ENCODE measurements around the gene CNNM1. TPM values are rescaled to one million over a fixed set of nuclear protein-coding genes. Genes with fewer than 3 reads are reported as not detected.

CNNM1 gene
- total RNA-seq, 4 donors from 2014 or later, result 0.40 to 2.5 (median 0.87) TPM

DNA sequence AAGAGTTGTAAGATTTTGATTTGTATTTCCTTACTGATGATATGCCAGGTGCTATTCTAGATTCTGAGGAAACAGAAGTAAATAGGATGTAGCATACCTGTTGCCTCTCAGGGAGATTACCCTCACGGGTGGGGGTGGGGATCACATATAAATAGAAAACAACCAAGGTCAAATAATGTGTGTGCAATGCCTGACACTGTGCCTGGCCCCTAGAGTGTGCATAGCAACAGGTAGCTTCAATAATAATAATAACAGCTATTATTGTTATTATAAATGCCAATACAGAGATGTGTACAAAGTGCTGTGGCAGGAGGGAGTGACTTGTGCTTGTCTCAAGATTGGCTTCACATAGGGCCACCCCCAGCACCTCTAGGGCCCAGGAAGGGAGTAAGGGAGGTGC is 24.0 kb downstream of the CNNM1 start:
- DNase-seq, result no peak
- no peak overlapping the region for H3K27ac ChIP-seq
- no peaks in the 10 kb centered on the region for H3K27me3 ChIP-seq
- no peaks in the 10 kb centered on the region for H3K4me1 ChIP-seq
- H3K36me3 ChIP-seq, result no peaks in the 10 kb centered on the region
- H3K4me3 ChIP-seq, result no peak overlapping the region
- no peaks in the 10 kb centered on the region for H3K9me3 ChIP-seq
- no peak for TF ChIP-seq POLR2A (IDR thresholded peaks at IDR 0.05)
- TF ChIP-seq CTCF (IDR thresholded peaks at IDR 0.05), result no peak

GRCh38 chr10:99357691-99358090 is 28.5 kb downstream of the CNNM1 start:
- Histone ChIP-seq H3K9me3 (no peaks in the 10 kb centered on the region), H3K36me3 (no peaks in the 10 kb centered on the region), H3K27ac (no peak overlapping the region), H3K27me3 (no peaks in the 10 kb centered on the region), H3K4me1 (no peaks in the 10 kb centered on the region), H3K4me3 (no peak overlapping the region)
- TF ChIP-seq POLR2A (IDR thresholded peaks at IDR 0.05), result no peak
- no peak for TF ChIP-seq CTCF (IDR thresholded peaks at IDR 0.05)
- DNase-seq, result no peak

GRCh38 chr10:99358101-99358500 is 28.9 kb downstream of the CNNM1 start:
- no peaks in the 10 kb centered on the region for H3K36me3 ChIP-seq
- no peaks in the 10 kb centered on the region for H3K9me3 ChIP-seq
- H3K27me3 ChIP-seq, result no peaks in the 10 kb centered on the region
- TF ChIP-seq POLR2A (IDR thresholded peaks at IDR 0.05) (no peak), CTCF (IDR thresholded peaks at IDR 0.05) (no peak)
- H3K4me3 ChIP-seq, result no peak overlapping the region
- no peaks in the 10 kb centered on the region for H3K4me1 ChIP-seq
- no peak overlapping the region for H3K27ac ChIP-seq
- no peak for DNase-seq

DNA sequence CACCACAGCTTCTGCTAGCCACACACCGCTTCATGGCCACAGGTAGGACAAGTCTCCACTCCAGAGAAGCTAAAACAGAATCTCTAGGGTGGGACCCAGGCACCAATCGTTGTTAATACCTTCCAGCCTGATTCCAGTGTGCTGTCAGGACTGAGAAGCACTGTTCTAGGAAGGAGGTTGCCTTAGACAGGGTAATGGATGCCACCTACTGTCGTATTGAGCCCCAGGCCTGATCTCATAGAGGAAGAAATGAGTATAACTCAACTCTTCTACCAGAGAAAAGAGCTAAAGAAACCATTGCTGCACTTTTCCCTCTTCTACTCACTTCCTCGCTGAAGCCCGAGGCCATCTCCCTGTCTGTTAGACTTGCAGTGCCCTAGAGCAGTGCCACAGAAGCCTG is 31.8 kb downstream of the CNNM1 start:
- no peaks in the 10 kb centered on the region for H3K27me3 ChIP-seq
- no peak for TF ChIP-seq POLR2A (IDR thresholded peaks at IDR 0.05)
- TF ChIP-seq CTCF (IDR thresholded peaks at IDR 0.05), result no peak
- no peak overlapping the region for H3K4me3 ChIP-seq
- DNase-seq, result no peak
- no peaks in the 10 kb centered on the region for H3K4me1 ChIP-seq
- H3K27ac ChIP-seq, result no peak overlapping the region
- H3K9me3 ChIP-seq, result no peaks in the 10 kb centered on the region
- no peaks in the 10 kb centered on the region for H3K36me3 ChIP-seq

DNA sequence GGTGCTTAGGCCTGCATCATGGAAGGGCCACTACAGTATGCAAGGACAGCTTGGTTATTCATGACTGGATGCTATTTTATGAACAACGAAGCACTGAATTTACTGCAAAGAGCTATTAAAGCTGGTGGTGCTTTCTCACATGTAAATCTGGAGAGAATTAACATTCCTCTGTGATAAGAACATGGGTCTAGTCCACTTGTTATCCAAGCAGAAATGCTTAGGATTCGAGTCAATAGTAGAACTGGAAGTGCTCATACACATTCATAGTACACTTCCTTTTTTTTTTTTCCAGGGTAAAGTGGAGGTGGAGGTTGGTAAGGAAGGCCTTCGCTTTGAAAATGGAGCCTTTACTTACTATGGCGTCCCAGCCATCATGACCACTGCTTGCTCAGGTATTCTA is 35.0 kb downstream of the CNNM1 start:
- no peaks in the 10 kb centered on the region for H3K4me1 ChIP-seq
- no peak for DNase-seq
- no peak overlapping the region for H3K4me3 ChIP-seq
- no peaks in the 10 kb centered on the region for H3K36me3 ChIP-seq
- H3K27ac ChIP-seq, result no peak overlapping the region
- H3K27me3 ChIP-seq, result no peaks in the 10 kb centered on the region
- H3K9me3 ChIP-seq, result no peaks in the 10 kb centered on the region
- TF ChIP-seq CTCF (IDR thresholded peaks at IDR 0.05), result no peak
- no peak for TF ChIP-seq POLR2A (IDR thresholded peaks at IDR 0.05)

- Histone ChIP-seq H3K27ac (no peak overlapping the region), H3K9me3 (no peaks in the 10 kb centered on the region), H3K27me3 (no peaks in the 10 kb centered on the region), H3K36me3 (no peaks in the 10 kb centered on the region), H3K4me3 (no peak overlapping the region), H3K4me1 (no peaks in the 10 kb centered on the region)
- DNase-seq, result no peak
- TF ChIP-seq CTCF (IDR thresholded peaks at IDR 0.05) (no peak), POLR2A (IDR thresholded peaks at IDR 0.05) (no peak)
Measured at GRCh38 chr10:99365311-99365710, 36.2 kb downstream of the CNNM1 start.
